Pancreas (tissue), 10 donors: ENCODE data around the gene APBB1IP. TPM values are rescaled to one million over a fixed set of nuclear protein-coding genes. Genes with fewer than 3 reads are reported as not detected.
"Not testable (repeated sequence)": the region's sequence is repeated elsewhere in the genome, so short reads cannot be mapped to it uniquely, and the experiment has no call there.

Experiments
- ATAC-seq, 4 donors: fragments of 200-7000 bp; cut with Tn5 transposase; one replicate each; pipeline versions ENCODE4 v1.8.0 to v1.9.1; 2020; ENCODE audit warnings: mild to moderate bottlenecking in 4 of 4, moderate library complexity in 4 of 4
- DNase-seq, 6 donors: peaks; one replicate each; pipeline ENCODE4 v3.0.0-alpha.2; 2020
- FAIRE-seq: peaks from 2 replicates; lab custom pipeline; 2012; peaks lifted over from hg19 to GRCh38; lab: Jason Lieb, UNC
- H3K27ac ChIP-seq, 4 donors: fragments of 200-600 bp; sonication (generic); 1 replicate in 3 of 4; 2 replicates in 1 of 4; pipeline versions ENCODE4 v1.5.0 to v1.8.0; 2020
- H3K27me3 ChIP-seq, 4 donors: fragments of 200-600 bp; one replicate each; pipeline ENCODE4 v1.8.0; 2021
- H3K36me3 ChIP-seq, 3 donors: fragments of 200-600 bp; sonication (generic) in 1 of 3; one replicate each; pipeline versions ENCODE4 v1.5.0 to v1.8.0; 2020 to 2021
- H3K4me1 ChIP-seq, 3 donors: fragments of 200-600 bp; one replicate each; pipeline ENCODE4 v1.8.0; 2021
- H3K4me3 ChIP-seq, 4 donors: fragments of 200-600 bp; sonication (generic) in 2 of 4; one replicate each; pipeline versions ENCODE4 v1.5.0 to v1.8.0; 2020 to 2021
- H3K9me3 ChIP-seq, 4 donors: fragments of 200-600 bp; one replicate each; pipeline ENCODE4 v1.8.0; 2021
- CTCF ChIP-seq, 4 donors: fragments of 200-600 bp; sonication (generic) in 3 of 4; IDR thresholded peaks; one replicate each; pipeline versions ENCODE4 v1.5.0 to v1.8.0; 2021; ENCODE audit warnings: antibody characterized with exemption in 4 of 4
- WGBS, 2 donors: extraction: QIAGEN DNeasy Blood & Tissue Kit; methylation state at CpG; one replicate each; pipeline ENCODE4 v1.1.7; 2013; 5-methylcytosine and 5-hydroxymethylcytosine counted together
- intact Hi-C, 3 donors: fragments of 100-400 bp; cut with DNase I; formaldehyde crosslinking; loops; one replicate each; pipeline versions ENCODE4 v1.11.1 to v1.14.2; 2022
- polyA plus RNA-seq, 2 donors: library from polyadenylated mRNA; stranded (reverse); fragments of 200-250 nt; gene quantifications; one replicate each; pipeline ENCODE4 v1.2.3, GENCODE V29; 2013
- total RNA-seq, 6 donors: library from RNA; stranded (reverse); fragmentation: NEBNext Ultra II Directional in 4 of 6; extraction: Animal tissue kit (Norgen Biotek cat#: 25700) in 4 of 6; gene quantifications; one replicate each; pipeline versions ENCODE4 v1.2.1 to v1.2.4, GENCODE V29; 2021 to 2023
- donor health status: healthy with polysubstance abuse.
- donor health status: DM: no; HTN: no; CAD: no; lungs with moderate emphysema.
- donor health status: DM: no; HTN: no; CAD: no.
- donor health status: control.
- donor health status: control.
- donor health status: Bipolar disorder and iron deficiency.
- donor health status: DM: yes; HTN: yes; CAD: no.
- donor health status: DM: no; HTN: no; CAD: no.
- donor health status: DM: no; HTN: no; CAD: no.
- donor health status: DM: yes; HTN: yes; CAD: no.

Gene APBB1IP
- total RNA-seq (10 to 100 TPM in 1 of 6 donors, 1 to 10 TPM in 4, under 1 TPM in 1; 0.93 to 12.3 (median 3.6) TPM), polyA plus RNA-seq (1 to 10 TPM; 2.1 to 2.4 TPM)

- intact Hi-C loops: no loop called here
- DNase-seq (peak; percentile 14 to 66 (median 40)), ATAC-seq (peak in 3 of 4 donors; percentile 76 to 87 (median 86)), FAIRE-seq (no peak)
- no peak for TF ChIP-seq CTCF (IDR thresholded peaks at IDR 0.05)
- no peaks in the 10 kb centered on the region for H3K9me3 ChIP-seq
- no peaks in the 10 kb centered on the region for H3K4me1 ChIP-seq
- H3K27ac ChIP-seq: peak within 1 kb of the TSS in 3 of 4 donors; percentile 18 to 76 (median 68)
- 30 to 32% methylated on average over 36 of the region's 36 CpGs for WGBS, 2 donors
- no peaks in the 10 kb centered on the region for H3K27me3 ChIP-seq
- H3K4me3 ChIP-seq: peak within 1 kb of the TSS; percentile 8 to 46 (median 20)
- H3K36me3 ChIP-seq: no peaks in the 10 kb centered on the region
Observed at GRCh38 chr10:26437637-26438461, at the start of gene APBB1IP. APBB1IP (plus strand) TSS chr10:26438341; CDS start chr10:26492327, 53,986 bp downstream.

GRCh38 chr10:26389533-26389932, 48.6 kb upstream of the APBB1IP start:
- intact Hi-C loops: no loop called here
- no peak for FAIRE-seq
- no peaks in the 10 kb centered on the region for H3K36me3 ChIP-seq
- H3K27ac ChIP-seq: no peak overlapping the region
- no peaks in the 10 kb centered on the region for H3K4me1 ChIP-seq
- H3K9me3 ChIP-seq: no peaks in the 10 kb centered on the region
- WGBS, 2 donors: 82 to 89% methylated on average over 3 of the region's 3 CpGs
- no peak for ATAC-seq
- no peak overlapping the region for H3K4me3 ChIP-seq
- DNase-seq: no peak
- TF ChIP-seq CTCF (IDR thresholded peaks at IDR 0.05): no peak
- H3K27me3 ChIP-seq: no peaks in the 10 kb centered on the region

GRCh38 chr10:26391701-26392695, 46.1 kb upstream of the APBB1IP start:
- peak overlapping the region in 1 of 4 donors; percentile 11 for H3K4me3 ChIP-seq
- H3K9me3 ChIP-seq: no peaks in the 10 kb centered on the region
- no peaks in the 10 kb centered on the region for H3K4me1 ChIP-seq
- no peak for FAIRE-seq
- H3K27ac ChIP-seq: no peak overlapping the region
- intact Hi-C loops: no loop called here
- ATAC-seq: peak in 2 of 4 donors; percentile 27 to 67
- peak in 4 of 6 donors; percentile 14 to 57 (median 35) for DNase-seq
- H3K27me3 ChIP-seq: no peaks in the 10 kb centered on the region
- WGBS, 2 donors: 13 to 14% methylated on average over 61 to 69 of the region's 69 CpGs
- H3K36me3 ChIP-seq: no peaks in the 10 kb centered on the region
- no peak for TF ChIP-seq CTCF (IDR thresholded peaks at IDR 0.05)

- DNase-seq, intact Hi-C loops, H3K4me1 ChIP-seq, FAIRE-seq, ATAC-seq, H3K4me3 ChIP-seq, H3K36me3 ChIP-seq, H3K27ac ChIP-seq, H3K27me3 ChIP-seq, H3K9me3 ChIP-seq: not testable (repeated sequence)
- 57 to 74% methylated on average over 2 of the region's 2 CpGs for WGBS, 2 donors
Observed at GRCh38 chr10:26398353-26398752, 39.8 kb upstream of the APBB1IP start.

GRCh38 chr10:26407406-26407969, 30.7 kb upstream of the APBB1IP start:
- WGBS, 2 donors: 73 to 79% methylated on average over 2 of the region's 2 CpGs
- FAIRE-seq (no peak), DNase-seq (no peak), ATAC-seq (peak in 1 of 4 donors; percentile 37)
- Histone ChIP-seq H3K36me3 (no peaks in the 10 kb centered on the region), H3K4me1 (no peaks in the 10 kb centered on the region), H3K27me3 (no peaks in the 10 kb centered on the region), H3K9me3 (no peaks in the 10 kb centered on the region), H3K4me3 (no peak overlapping the region), H3K27ac (no peak overlapping the region)
- intact Hi-C loops: no loop called here
- TF ChIP-seq CTCF (IDR thresholded peaks at IDR 0.05): no peak
